Activated CD4-positive, CD25-positive, alpha-beta regulatory T cell treated with anti-CD3 and anti-CD28 coated beads, Interleukin-2, amount 50 U/mL, for 72 hours (primary cell): ENCODE data around the gene RAD17.
"Not testable (repeated sequence)": the region's sequence is repeated elsewhere in the genome, so short reads cannot be mapped to it uniquely, and the experiment has no call there.

Source experiments
- DNase-seq: peaks from one replicate; pipeline ENCODE4 v3.0.0; 2021

The RAD17 gene

DNA sequence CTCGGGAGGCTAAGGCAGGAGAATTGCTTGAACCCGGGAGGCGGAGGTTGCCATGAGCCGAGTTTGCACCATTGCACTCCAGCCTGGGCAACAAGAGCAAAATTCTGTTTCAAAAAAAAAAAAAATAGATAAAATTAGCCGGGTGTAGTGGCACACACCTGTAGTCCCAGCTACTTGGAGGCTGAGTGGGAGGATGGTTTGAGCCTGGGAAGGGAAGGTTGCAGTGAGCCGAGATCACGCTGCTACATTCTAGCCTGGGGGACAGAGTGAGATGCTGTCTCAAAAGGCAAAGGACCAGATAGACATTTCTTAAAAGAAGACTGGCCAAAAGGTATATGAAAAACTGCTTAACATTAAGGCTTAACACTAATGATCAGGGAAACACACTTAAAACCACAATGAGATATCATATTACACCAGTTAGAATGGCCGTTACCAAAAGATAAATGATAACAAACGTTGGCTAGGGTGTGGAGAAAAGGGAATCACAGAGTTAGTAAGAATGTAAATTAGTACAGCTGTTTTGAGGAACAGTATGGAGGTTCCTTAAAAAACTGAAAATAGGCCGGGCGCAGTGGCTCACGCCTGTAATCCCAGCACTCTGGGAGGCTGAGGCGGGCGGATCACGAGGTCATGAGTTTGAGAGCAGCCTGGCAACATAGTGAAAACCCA lies 35.2 kb downstream of the RAD17 start:
- no peak for DNase-seq

DNA sequence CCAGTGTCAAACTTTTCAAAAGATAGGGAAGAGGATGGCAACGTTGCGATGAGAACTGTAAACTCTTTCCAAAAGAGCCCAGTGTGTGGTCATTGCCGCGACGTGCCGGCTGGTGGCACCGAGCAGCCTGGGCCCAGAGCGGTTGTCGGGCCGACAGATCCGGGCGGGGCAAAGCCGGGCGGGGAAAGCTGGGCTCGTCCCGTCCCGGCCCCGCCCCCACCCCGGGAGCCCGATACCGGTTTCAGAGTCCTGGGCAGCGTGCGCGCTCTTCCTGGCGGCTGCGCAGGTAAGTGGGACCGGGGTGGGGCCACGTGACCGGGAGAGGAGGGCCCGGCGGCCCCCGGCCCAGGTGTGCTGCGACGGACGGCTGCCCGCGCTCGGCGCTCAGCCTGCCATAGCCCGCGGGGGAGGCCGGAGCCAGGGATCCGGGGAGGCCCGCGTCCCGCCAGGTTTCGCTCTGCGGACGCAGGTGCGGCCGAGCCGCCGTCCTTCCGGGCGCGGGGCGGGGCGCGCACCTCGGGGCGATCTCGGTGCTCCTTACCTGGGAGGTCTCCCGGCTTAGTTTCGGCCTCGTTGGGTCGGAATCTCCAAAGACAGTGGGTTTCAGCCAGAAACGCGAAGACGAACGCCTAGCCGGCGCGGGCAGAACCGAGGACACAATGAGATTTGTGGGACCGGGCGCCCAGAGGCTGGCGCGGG lies 45.4 kb downstream of the RAD17 start, which contains the start of gene MARVELD2:
Gene MARVELD2 (plus strand): TSS at position 232 of the 699 bp plus-strand sequence. CDS start 4,270 bp downstream, outside the sequence.
- peak; percentile 54 for DNase-seq

DNA sequence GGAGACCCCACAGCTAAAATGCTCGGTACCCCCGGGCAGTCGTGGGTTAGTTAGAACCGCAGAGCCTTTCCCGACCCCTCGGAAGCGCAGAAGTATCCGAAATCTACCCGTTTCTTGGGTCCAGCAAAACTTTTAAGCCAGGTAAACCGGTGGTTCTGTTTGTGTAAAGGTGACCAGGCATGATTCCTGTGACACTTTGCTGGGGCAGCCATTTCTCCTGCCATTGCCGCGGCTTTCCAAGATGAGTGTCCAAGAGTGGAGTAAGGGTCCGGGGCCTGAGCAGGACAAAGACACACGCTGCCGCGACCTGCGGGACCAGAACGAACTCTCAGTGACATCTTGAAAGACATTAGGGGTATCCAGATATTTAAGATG lies 46.0 kb downstream of the RAD17 start:
- no peak for DNase-seq

DNA sequence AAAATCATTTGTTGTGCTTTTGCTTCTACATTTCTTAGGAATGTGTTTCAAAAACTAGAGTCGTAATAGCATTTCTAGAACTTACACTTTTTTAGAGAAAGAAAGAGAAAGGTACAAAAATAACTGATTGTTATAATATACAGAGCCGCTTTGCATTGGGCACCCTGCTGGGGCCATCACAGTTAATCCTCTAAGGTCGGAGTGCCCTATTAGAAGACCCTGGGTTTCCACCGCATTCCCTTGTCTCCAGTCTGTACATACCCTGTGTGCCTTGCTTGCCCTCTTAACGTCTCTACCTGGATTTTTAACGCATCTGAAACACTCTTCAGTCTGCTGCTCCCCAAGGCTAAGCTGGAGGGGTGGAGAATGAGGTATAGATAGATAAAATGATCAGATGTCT lies 46.6 kb downstream of the RAD17 start:
- DNase-seq = no peak

DNA sequence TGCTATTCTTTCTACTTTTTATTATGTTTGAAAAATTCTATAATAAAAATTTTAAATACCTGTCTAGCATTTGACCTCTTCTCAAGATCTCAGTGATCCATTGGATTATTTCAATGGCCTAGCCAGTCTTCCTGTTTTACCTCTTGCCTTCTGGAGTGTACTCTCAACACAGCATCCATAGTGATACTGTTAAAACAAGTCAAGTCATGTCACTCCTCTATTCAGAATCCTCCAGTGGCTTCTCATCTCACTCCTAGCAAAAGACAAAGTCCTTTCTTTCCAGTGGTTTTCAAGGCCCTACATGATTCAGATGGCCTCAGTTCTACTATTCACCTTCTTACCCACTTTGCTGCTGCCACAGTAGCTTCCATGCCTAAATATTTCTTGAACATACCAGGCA lies 47.1 kb downstream of the RAD17 start:
- no peak for DNase-seq

DNA sequence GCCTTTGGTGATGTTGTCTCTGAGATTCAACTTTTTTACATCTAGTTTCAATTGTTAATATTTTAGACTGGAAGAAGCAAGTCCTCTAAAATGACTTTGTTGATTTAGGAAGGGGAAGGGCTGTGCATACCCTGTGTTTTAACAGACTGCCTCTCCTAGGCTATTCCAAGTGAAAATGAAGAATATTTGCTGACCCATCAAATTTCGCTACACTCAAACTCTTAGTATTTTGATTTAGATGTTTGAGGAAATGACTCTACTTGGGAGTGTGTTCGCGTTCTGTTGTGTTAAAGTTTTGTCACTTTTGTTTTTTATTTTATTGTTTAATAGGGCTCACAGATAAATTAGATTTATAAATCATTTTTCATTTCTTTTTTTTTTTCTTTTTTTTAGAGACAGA lies 48.9 kb downstream of the RAD17 start:
- DNase-seq = no peak

DNA sequence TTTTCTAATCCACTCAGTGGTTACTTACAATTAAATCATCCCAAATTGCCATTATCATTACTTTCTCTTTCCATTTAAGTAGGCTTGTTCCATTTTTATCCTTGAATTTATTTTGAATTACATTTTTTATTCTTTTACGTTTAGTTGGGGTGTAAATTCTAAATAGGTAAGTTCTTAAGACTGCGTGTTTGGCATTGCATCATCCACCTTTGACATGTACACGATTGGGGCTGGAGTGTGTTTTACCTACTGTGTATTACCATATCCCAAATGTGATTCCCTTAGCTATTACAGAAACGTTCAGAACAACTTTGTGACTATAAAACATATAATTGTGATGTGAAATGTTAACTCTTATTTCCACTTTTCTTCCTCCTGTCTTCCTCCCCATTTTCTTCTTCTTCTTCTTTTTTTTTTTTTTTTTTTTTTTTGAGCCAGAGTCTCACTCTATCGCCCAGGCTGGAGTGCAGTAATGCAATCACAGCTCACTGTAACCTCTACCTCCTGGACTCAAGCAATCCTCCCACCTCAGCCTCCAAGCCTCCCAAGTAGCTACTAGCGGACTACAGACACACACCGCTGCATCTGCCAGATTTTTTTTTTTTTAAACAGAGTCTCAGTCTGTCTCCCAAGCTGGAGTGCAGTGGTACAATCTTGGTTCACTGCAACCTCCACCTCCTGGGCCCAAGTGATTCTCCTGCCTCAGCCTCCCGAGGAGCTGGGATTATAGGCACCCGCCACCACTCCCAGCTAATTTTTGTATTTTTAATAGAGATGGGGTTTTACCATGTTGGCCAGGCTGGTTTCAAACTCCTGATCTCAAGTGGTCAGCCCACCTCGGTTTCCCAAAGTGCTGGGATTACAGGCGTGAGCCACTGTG lies 62.0 kb downstream of the RAD17 start:
- no peak for DNase-seq

DNA sequence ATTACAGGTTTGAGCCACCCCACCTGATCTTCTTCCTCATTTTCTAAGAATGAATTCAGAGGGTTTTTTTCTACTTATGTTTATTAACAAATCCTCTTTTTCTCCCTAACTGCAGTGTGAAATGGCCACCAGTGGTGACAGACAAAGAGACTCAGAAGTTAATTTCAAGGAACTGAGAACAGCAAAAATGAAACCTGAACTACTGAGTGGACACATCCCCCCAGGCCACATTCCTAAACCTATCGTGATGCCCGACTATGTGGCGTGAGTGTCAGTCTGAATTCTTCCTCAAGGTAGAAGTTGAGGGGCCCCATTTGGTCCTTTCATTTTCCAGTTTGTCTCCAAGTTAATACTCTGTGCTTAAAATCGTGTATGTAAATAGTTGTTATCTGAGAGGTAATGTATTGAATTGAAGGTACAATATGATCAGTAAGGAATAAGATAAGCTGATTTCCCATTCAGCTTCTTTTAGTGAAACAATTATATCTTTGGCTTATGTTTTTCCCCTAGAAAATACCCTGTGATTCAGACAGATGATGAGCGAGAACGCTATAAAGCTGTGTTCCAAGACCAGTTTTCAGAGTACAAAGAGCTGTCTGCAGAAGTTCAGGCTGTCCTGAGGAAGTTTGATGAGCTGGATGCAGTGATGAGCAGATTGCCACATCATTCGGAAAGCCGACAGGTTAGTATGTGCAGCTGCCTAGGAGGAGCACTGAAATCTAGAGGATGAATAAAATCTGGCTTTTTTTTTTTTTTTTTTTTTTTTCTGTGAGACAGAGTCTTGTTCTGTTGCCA lies 63.0 kb downstream of the RAD17 start:
- DNase-seq = no peak

DNA sequence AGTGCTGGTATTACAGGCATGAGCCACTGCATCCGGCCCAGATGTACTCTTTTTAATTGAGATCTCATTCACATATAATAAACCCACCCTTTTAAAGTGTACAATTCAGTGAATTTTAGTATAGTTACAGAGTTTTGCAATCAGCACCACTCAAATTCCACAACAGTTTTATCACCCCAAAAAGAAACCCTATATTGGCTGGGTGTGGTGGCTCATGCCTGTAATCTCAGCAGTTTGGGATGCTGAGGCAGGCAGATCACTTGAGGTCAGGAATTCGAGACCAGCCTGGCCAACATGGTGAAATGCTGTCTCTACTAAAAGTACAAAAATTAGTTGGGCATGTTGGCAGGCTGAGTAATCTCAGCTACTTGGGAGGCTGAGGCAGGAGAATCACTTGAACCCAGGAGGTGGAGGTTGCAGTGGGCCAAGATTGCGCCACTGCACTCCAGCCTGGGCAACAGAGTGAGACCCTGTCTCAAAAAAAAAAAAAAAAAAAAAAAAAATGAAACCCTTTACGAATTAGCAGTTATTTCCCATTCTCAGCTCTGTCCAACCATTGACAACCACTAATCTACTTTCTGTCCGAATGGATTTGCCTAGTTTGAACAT lies 65.8 kb downstream of the RAD17 start:
- not testable (repeated sequence) for DNase-seq

DNA sequence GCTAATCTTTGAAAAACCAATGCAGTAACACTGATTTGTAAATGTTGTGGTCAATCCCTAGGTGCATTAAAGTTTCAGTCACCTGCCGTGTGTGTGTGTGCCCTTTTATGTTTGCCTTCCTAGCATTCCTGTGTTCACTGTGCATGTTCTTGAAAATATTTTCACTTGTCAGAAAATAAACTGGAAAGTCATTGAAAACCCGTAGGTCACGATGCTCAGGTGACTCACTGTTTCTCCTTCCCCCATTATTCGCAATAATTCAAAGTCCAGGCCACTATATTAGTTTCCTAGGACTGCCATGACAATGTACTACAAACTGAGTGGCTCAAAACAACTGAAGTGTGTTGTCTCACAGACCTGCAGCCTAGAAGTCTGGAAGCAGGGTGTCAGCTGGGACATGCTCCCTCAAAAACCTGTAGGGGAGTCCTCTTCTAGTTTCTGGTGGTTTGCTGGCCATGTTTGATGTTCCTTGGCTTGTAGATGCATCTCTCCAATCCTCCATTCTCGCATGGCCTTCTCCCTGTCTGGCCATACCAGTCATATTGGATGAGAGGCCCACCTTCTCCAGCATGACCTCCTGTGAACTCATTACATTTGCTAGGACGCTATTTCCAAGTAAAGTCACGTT lies 74.6 kb downstream of the RAD17 start:
- no peak for DNase-seq

DNA sequence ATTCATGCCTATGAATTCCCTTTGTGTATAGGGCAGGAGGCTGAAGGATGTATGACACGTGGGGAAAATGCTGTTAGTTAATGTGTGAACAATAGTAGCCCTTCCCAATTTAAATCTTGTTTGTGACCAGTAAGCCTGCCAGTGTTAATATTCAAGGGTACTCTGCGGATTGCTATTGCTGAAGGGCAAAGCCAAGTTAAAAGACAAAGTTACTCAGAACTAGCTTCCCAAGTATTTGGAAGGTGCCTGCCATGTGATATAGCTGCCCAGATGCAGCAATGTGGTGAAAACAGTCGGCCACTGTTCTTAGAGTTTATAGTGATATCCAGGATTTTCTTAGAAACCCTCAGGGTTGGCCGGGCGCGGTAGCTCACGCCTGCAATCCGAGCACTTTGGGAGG lies 79.9 kb downstream of the RAD17 start:
- DNase-seq = no peak

DNA sequence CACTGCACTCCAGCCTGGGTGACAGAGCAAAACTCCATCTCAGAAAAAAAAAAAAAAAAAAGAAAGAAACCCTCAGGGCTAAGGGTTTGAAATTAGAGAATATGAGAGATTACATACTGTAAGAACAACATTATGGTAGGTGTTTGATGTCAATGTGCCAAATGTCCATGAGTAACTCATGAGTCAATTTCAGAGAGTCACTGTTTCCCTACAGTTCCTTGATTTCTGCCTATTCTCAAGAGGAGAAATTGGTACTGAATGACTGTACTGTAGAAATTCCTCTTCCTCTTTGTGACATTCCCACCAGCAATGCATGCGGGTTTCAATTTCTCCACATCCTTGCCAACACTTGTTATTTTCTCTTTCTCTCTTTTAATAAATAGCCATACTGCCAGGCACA lies 80.5 kb downstream of the RAD17 start:
- DNase-seq = no peak

DNA sequence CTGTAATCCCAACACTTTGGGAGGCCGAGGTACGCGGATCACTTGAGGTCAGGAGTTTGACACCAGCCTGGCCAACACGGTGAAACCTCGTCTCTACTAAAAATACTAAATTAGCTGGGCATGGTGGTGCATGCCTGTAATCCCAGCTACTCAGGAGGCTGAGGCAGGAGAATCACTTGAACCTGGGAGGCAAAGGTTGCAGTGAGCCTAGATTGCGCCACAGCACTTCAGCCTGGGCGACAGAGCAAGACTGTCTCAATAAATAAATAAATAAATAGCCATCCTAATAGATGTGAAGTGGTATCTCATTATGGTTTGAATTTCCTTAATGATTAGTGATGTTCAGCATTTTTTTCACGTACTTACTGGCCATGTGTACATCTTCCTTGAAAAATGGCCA lies 80.9 kb downstream of the RAD17 start:
- DNase-seq = not testable (repeated sequence)

DNA sequence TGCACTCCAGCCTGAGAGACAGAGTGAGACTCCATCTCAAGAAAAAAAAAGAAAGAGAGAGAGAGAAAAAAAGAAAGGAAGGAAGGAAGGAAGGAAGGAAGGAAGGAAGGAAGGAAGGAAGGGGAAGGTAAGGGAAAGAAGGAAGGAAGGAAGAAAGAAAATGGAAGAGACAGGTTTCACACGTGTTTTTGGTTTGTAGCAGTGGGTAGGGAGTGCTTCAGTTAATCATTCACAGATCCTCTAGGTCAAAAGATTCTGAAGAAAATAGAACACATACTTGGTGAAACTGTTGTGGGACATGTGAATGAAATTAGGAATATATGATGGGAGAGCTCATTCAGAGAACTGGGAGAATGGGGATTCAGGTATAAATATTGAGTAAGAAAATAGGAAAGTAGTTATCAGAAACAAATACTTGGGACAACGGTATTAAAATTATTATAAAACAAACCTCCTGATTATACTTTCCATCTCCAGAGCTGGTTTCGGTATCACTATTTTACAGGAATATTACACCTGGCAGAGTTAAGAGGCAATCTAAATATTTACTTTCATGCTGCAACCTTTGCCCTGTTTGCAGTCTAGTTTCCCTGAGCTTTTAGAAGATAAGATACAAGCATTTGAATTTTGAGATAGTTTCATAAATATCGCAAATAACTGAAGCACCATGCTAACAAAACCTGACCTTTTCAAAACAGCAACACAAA lies 82.5 kb downstream of the RAD17 start:
- DNase-seq = no peak

DNA sequence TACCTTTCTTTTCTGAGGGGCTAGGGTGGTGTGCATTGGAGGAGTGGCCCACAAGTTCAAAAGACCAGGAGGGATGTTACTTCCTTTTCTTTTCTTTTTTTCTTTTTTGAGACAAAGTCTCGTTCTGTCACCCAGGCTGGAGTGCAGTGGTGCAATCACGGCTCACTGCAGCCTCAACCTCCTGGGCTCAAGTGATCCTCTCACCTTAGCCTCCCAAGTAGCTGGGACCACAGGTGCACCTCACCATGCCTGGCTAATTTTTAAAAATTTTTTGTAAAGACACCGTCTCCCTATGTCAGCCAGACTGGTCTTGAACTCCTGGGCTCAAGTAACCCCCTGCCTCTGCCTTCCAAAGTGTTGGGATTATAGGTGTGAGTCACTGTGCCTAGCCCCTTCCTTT lies 83.9 kb downstream of the RAD17 start:
- DNase-seq = not testable (repeated sequence)

DNA sequence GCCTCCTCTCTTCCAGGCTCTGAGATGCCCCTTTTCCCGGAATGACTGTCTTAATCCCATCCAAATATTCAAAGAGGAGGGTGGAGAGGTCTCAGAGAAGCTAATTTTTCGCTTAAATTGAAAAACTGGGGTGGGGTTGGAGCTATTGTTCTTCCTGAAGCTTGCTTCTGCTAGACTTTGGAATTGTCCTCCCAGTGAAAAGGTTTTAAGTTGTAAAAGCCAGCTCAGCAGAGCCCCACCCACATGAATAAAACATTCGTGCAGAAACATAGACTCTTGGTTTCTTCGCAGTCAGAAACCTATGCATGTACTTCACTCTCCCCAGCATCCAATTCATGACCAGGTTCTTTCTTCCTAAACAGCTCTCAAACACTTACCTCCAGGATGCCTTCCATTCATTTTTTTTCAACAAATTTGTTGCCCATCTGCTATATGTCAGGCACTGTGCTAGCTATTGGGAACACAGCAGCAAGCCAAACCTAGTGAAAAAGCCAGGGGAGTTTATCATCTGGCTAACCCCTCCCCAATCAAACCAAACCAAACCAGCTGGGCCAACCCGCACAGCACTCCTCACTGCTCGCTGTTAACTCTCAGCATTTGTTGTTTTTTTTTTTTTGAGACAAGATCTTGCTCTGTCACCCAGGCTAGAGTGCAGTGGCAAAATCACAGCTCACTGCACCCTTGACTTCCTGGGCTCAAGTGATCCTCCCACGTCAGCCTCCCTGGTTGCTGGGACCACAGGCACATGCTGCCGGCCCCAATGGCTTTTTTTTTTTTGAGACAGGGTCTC lies 85.0 kb downstream of the RAD17 start:
- no peak for DNase-seq

DNA sequence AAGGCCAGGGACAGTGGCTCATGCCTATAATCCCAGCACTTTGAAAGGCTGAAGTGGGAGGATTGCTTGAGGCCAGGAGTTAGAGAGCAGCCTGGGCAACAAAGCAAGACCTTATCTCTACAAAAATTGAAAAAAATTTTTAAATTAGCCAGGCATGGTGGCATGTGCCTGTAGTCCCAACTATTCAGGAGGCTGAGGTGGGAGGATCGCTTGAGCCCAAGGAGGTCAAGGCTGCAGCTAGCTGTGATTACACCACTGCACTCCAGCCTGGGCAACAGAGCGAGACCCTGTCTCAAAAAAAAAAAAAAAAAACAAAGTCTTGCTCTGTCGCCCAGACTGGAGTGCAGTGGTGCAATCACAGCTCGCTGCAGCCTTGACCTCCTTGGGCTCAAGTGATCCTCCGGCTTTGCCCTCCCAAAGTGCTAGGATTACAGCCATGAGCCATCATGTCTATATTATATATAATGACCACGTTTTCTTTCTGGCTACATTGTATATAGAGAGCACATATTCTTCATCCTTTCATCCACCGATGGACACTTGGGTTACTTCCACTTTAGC lies 85.9 kb downstream of the RAD17 start:
- not testable (repeated sequence) for DNase-seq

DNA sequence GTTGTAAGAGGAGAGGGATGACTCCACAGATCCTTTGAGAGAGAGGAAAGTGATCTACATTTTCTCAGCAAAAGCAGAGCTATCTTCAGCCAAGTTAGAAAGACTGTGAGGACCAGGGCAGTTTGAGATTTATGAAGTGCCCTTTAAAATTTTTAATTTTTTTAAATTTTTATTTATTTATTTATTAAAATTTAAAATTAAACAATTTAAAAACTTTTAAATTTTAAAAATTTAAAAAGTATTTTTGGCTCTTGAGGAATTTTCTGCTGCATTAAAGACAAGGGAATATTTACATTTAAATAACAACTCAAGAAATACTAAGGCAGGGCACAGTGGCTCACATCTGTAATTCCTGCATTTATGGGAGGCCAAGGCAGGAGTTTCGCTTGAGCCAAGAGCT lies 92.6 kb downstream of the RAD17 start:
- DNase-seq = no peak
